HG03565 (cell line): ENCODE measurements around the gene POLL.
"Not testable (repeated sequence)": the region's sequence is repeated elsewhere in the genome, so short reads cannot be mapped to it uniquely, and the experiment has no call there.

Experiments used
- ATAC-seq: cut with Tn5 transposase; IDR thresholded peaks from one replicate; pipeline ENCODE4 v1.9.1; 2021; ENCODE audit warnings: mild to moderate bottlenecking, moderate library complexity; ENCODE audit not compliant: unreplicated experiment

The POLL gene

GRCh38 chr10:101612086-101612485 is 24.0 kb upstream of the POLL start:
- no peak for ATAC-seq

- ATAC-seq, result no peak
Observed at GRCh38 chr10:101611096-101611905, 23.2 kb upstream of the POLL start.

- ATAC-seq, result no peak
Observed at GRCh38 chr10:101609481-101609880, 21.4 kb upstream of the POLL start.

- no peak for ATAC-seq
Observed at GRCh38 chr10:101607124-101607523, 19.1 kb upstream of the POLL start.

GRCh38 chr10:101602761-101603398 is 14.8 kb upstream of the POLL start:
- peak; percentile 59 for ATAC-seq

- ATAC-seq, result no peak
Observed at GRCh38 chr10:101601541-101601940, 13.5 kb upstream of the POLL start.

- ATAC-seq, result no peak
Observed at GRCh38 chr10:101597091-101597900, 9.2 kb upstream of the POLL start.

- no peak for ATAC-seq
Observed at GRCh38 chr10:101595591-101596433, 7.8 kb upstream of the POLL start.

- ATAC-seq, result not testable (repeated sequence)
Observed at GRCh38 chr10:101593331-101593730, 5.3 kb upstream of the POLL start.

GRCh38 chr10:101588879-101589278 is 822 bp upstream of the POLL start:
- ATAC-seq, result no peak

GRCh38 chr10:101585841-101586240 is 2.2 kb downstream of the POLL start:
- no peak for ATAC-seq

- no peak for ATAC-seq
Observed at GRCh38 chr10:101580486-101581399, 7.3 kb downstream of the POLL start.

GRCh38 chr10:101579516-101579870 is 8.6 kb downstream of the POLL start:
- ATAC-seq, result no peak

- ATAC-seq, result no peak
Observed at GRCh38 chr10:101578803-101579515, 9.1 kb downstream of the POLL start.

GRCh38 chr10:101578192-101578591 is 9.9 kb downstream of the POLL start:
- ATAC-seq, result no peak

- no peak for ATAC-seq
Observed at GRCh38 chr10:101577121-101577871, 10.8 kb downstream of the POLL start.

- no peak for ATAC-seq
Observed at GRCh38 chr10:101576211-101576863, 11.7 kb downstream of the POLL start.
